IMR-90 (cell line): ENCODE measurements around the gene SLC36A2. TPM values are rescaled to one million over a fixed set of nuclear protein-coding genes. Genes with fewer than 3 reads are reported as not detected.

Experiments used
- ATAC-seq: fragments of 200-7000 bp; cut with Tn5 transposase; 2 replicates; pipeline ENCODE4 v1.9.1; 2020; ENCODE audit warnings: low read depth, mild to moderate bottlenecking, moderate library complexity
- BruUV-seq: library from RNA; stranded (reverse); fragments of 400-500 nt; replicated peaks from 2 replicates; lab custom pipeline; 2021; lab: Mats Ljungman, UMichigan
- CTCF ChIA-PET: fragments of 300-600 bp; formaldehyde crosslinking; extraction: SDS; loops from one replicate; lab custom pipeline; 2021; ENCODE audit warnings: antibody characterized with exemption; lab: Yijun Ruan, JAX
- POLR2A ChIA-PET: fragments of 300-600 bp; sonication (Branson Sonifier 250); formaldehyde crosslinking; loops from one replicate; lab custom pipeline; 2022; ENCODE audit warnings: antibody characterized with exemption; ENCODE audit not compliant: unreplicated experiment; lab: Charles Lee
- DNase-seq: peaks from one replicate; pipeline ENCODE4 v3.0.0; 2013
- H2AFZ ChIP-seq: replicated peaks from 2 replicates; pipeline ENCODE3; 2013; ENCODE audit warnings: low read length, mild to moderate bottlenecking; ENCODE audit not compliant: poor library complexity
- H2AK5ac ChIP-seq: 2 replicates; pipeline ENCODE4 v1.6.1; 2013; ENCODE audit warnings: low read depth, low read length, inconsistent platforms
- H2AK9ac ChIP-seq: replicated peaks from 2 replicates; pipeline ENCODE3; 2013; ENCODE audit warnings: mild to moderate bottlenecking, low read depth, low read length, moderate library complexity; ENCODE audit not compliant: poor library complexity
- H2BK120ac ChIP-seq: 2 replicates; pipeline ENCODE4 v1.6.1; 2013; ENCODE audit warnings: low read depth, low read length, inconsistent platforms
- H2BK15ac ChIP-seq: 3 replicates; pipeline ENCODE4 v1.6.1; 2013; ENCODE audit warnings: low read depth, low read length, inconsistent platforms
- H2BK20ac ChIP-seq: 2 replicates; pipeline ENCODE4 v1.6.1; 2013; ENCODE audit warnings: low read depth, mild to moderate bottlenecking, inconsistent platforms, low read length, moderate library complexity
- H2BK5ac ChIP-seq: 2 replicates; pipeline ENCODE4 v1.6.1; 2013; ENCODE audit warnings: mild to moderate bottlenecking, low read depth, low read length, inconsistent platforms; ENCODE audit not compliant: poor library complexity, severe bottlenecking
- H3K14ac ChIP-seq: replicated peaks from 2 replicates; pipeline ENCODE4 v1.6.1; 2013; ENCODE audit warnings: low read depth, low read length, inconsistent platforms
- H3K18ac ChIP-seq: 2 replicates; pipeline ENCODE4 v1.6.1; 2013; ENCODE audit warnings: low read depth, low read length, control low read depth
- H3K23ac ChIP-seq: 2 replicates; pipeline ENCODE4 v1.6.1; 2013; ENCODE audit warnings: low read depth, low read length, inconsistent platforms
- H3K27ac ChIP-seq: 2 replicates; pipeline ENCODE4 v1.5.1; 2013; ENCODE audit warnings: mild to moderate bottlenecking, control low read depth, low read length; ENCODE audit not compliant: insufficient read depth
- H3K27me3 ChIP-seq: 2 replicates; pipeline ENCODE4 v1.6.1; 2013; ENCODE audit warnings: low read length; ENCODE audit not compliant: control insufficient read depth, insufficient read depth
- H3K36me3 ChIP-seq: 2 replicates; pipeline ENCODE4 v1.6.1; 2013; ENCODE audit warnings: low read length, mixed read lengths; ENCODE audit not compliant: control insufficient read depth, insufficient read depth
- H3K4ac ChIP-seq: 2 replicates; pipeline ENCODE4 v1.6.1; 2013; ENCODE audit warnings: low read depth, low read length, inconsistent platforms
- H3K4me1 ChIP-seq: 2 replicates; pipeline ENCODE4 v1.6.1; 2013; ENCODE audit warnings: low read length, mixed read lengths; ENCODE audit not compliant: control insufficient read depth, insufficient read depth
- H3K4me2 ChIP-seq: 2 replicates; pipeline ENCODE4 v1.6.1; 2013; ENCODE audit warnings: low read depth, mild to moderate bottlenecking, control low read depth, low read length, moderate library complexity
- H3K4me3 ChIP-seq: 2 replicates; pipeline ENCODE4 v1.5.1; 2013; ENCODE audit warnings: low read depth, mild to moderate bottlenecking, control low read depth, low read length, moderate library complexity; ENCODE audit not compliant: insufficient read depth
- H3K56ac ChIP-seq: 2 replicates; pipeline ENCODE4 v1.6.1; 2013; ENCODE audit warnings: low read length, inconsistent platforms; ENCODE audit not compliant: insufficient read depth; ENCODE audit errors: extremely low read depth
- H3K79me1 ChIP-seq, 2 experiments: 2 replicates each; pipeline ENCODE4 v1.6.1; 2013; ENCODE audit warnings: low read length in 2 of 2, inconsistent platforms in 1 of 2, low read depth in 1 of 2
- H3K9ac ChIP-seq: 2 replicates; pipeline ENCODE4 v1.6.1; 2013; ENCODE audit warnings: low read depth, low read length, control low read depth
- H3K9me1 ChIP-seq: 2 replicates; pipeline ENCODE4 v1.6.1; 2013; ENCODE audit warnings: low read length, inconsistent platforms; ENCODE audit not compliant: insufficient read depth
- H3K9me3 ChIP-seq: 2 replicates; pipeline ENCODE4 v1.6.1; 2013; ENCODE audit warnings: low read length; ENCODE audit not compliant: control insufficient read depth, insufficient read depth
- H4K20me1 ChIP-seq: 2 replicates; pipeline ENCODE4 v1.6.1; 2013; ENCODE audit warnings: low read length, inconsistent platforms; ENCODE audit not compliant: insufficient read depth
- H4K5ac ChIP-seq: 2 replicates; pipeline ENCODE4 v1.6.1; 2013; ENCODE audit warnings: mild to moderate bottlenecking, low read depth, low read length, control low read depth
- H4K8ac ChIP-seq, 2 experiments: 2 replicates each; pipeline ENCODE4 v1.6.1; 2013; ENCODE audit warnings: low read depth in 2 of 2, low read length in 2 of 2, control low read depth in 1 of 2, inconsistent platforms in 1 of 2
- H4K91ac ChIP-seq: 2 replicates; pipeline ENCODE4 v1.6.1; 2013; ENCODE audit warnings: low read depth, low read length, inconsistent platforms; ENCODE audit not compliant: insufficient read depth
- CHD1 ChIP-seq: IDR thresholded peaks from 2 replicates; pipeline ENCODE4 v1.6.1; 2012; ENCODE audit warnings: low read depth, low read length, improper control_type of control experiment
- CTCF ChIP-seq: conservative IDR thresholded peaks from 2 replicates; pipeline ENCODE4 v1.5.1; 2012; ENCODE audit warnings: mild to moderate bottlenecking, low read depth, low read length, improper control_type of control experiment
- FOS ChIP-seq: fragments of 150-350 bp; IDR thresholded peaks from 2 replicates; pipeline ENCODE4 v1.6.1; 2016; ENCODE audit warnings: low read depth, low read length
- MAFK ChIP-seq: IDR thresholded peaks from 2 replicates; pipeline ENCODE4 v1.6.1; 2012; ENCODE audit warnings: low read depth, low read length, improper control_type of control experiment
- MXI1 ChIP-seq: IDR thresholded peaks from 2 replicates; pipeline ENCODE4 v1.6.1; 2012; ENCODE audit warnings: low read depth, mild to moderate bottlenecking, low read length, moderate library complexity, borderline replicate concordance
- RCOR1 ChIP-seq: IDR thresholded peaks from 2 replicates; pipeline ENCODE4 v1.6.1; 2012; ENCODE audit warnings: mild to moderate bottlenecking, low read length, improper control_type of control experiment; ENCODE audit not compliant: insufficient replicate concordance
- RFX5 ChIP-seq: IDR thresholded peaks from 2 replicates; pipeline ENCODE4 v1.8.0; 2012; ENCODE audit warnings: low read depth, mild to moderate bottlenecking, low read length, moderate library complexity
- WGBS, 2 experiments: methylation state at CpG; one replicate each; pipeline versions ENCODE4 v1.1.5 to v1.1.7; 2013; ENCODE audit warnings: missing lambda C conversion rate in 2 of 2; ENCODE audit not compliant: insufficient read length in 1 of 2; ENCODE audit errors: extremely low coverage in 2 of 2; 5-methylcytosine and 5-hydroxymethylcytosine counted together
- dilution Hi-C: fragments of 300-500 bp; cut with HindIII; formaldehyde crosslinking; loops from one replicate; pipeline ENCODE4 v1.14.3; 2018; ENCODE audit warnings: low sequenced_read_pairs; ENCODE audit not compliant: unreplicated experiment
- in situ Hi-C: fragments of 300-500 bp; cut with MboI; formaldehyde crosslinking; loops from 3 replicates; pipeline ENCODE4 v1.14.3; 2019; ENCODE audit warnings: low sequenced_read_pairs, inconsistent platforms, mixed read lengths
- intact Hi-C: fragments of 100-400 bp; cut with micrococcal nuclease; formaldehyde crosslinking; loops from 2 replicates; pipeline ENCODE4 v1.10.0; 2022
- polyA plus RNA-seq, 3 experiments: library from polyadenylated mRNA; depleted of rRNA; stranded (reverse); fragments of >200 nt; gene quantifications; 2 replicates each; pipeline ENCODE4 v1.2.3, GENCODE V29; 2012; ENCODE audit warnings: low replicate concordance in 1 of 3
- total RNA-seq: library from RNA; depleted of rRNA; stranded (reverse); fragments of >200 nt; gene quantifications from 2 replicates; pipeline ENCODE4 v1.2.3, GENCODE V29; 2012

Gene SLC36A2
- total and polyA plus RNA-seq, 2 of the 4 experiments (the other 2 are of a cell fraction), result not detected

DNA sequence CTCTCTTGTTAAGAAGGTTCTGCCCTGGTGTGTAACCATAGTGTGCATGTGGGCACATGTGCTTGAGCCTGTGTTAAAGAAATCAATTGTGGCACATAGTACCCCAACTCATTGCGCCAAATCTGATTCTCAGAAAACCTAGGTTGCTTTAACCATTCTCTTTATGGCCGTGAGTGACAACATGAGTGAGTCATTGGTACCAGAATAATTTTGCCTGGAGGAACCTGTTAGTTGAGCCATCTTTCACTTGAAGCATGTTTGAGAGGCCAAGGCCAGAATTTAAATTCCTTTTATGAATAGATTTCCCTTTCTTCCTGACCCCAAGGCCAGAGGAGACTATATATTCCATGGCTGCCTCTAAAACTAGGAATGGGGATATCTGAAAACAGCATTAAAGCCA is 35.2 kb upstream of the SLC36A2 start:
- ChIA-PET POLR2A (no interaction called here), CTCF (no interaction called here)
- Histone ChIP-seq H2AFZ (no peak overlapping the region), H3K9ac (no peak overlapping the region), H3K4me2 (no peak overlapping the region), H2AK9ac (no peak overlapping the region), H3K79me1 (no peaks in the 10 kb centered on the region), H4K8ac (no peak overlapping the region), H3K9me3 (no peaks in the 10 kb centered on the region), H2BK5ac (no peak overlapping the region), H3K56ac (no peak overlapping the region), H4K20me1 (no peaks in the 10 kb centered on the region), H3K27me3 (no peaks in the 10 kb centered on the region), H2BK15ac (no peak overlapping the region), H3K4ac (no peak overlapping the region), H3K9me1 (no peaks in the 10 kb centered on the region), H4K5ac (no peak overlapping the region), H3K36me3 (no peaks in the 10 kb centered on the region), H4K91ac (no peak overlapping the region), H3K14ac (no peak overlapping the region), H3K23ac (no peak overlapping the region), H3K27ac (no peak overlapping the region), H3K4me1 (no peaks in the 10 kb centered on the region), H2BK20ac (no peak overlapping the region), H2BK120ac (no peak overlapping the region), H2AK5ac (no peak overlapping the region), H3K4me3 (no peak overlapping the region), H3K18ac (no peak overlapping the region)
- WGBS, 2 experiments, result no CpG with 5 or more reads among the region's 2 CpGs
- TF ChIP-seq CTCF, result no peak
- no peak for TF ChIP-seq RCOR1
- no peak for TF ChIP-seq MXI1
- TF ChIP-seq MAFK, result no peak
- no peak for TF ChIP-seq CHD1
- no peak for TF ChIP-seq RFX5
- TF ChIP-seq FOS, result no peak
- DNase-seq (no peak), ATAC-seq (no peak)
- intact Hi-C loops (loop anchor here (5.0 kb wide), 1 partner anchor 270 kb away; no protein-coding TSS in a partner anchor), dilution Hi-C loops (no loop called here), in situ Hi-C loops (no loop called here)
- no TSS peak for BruUV-seq
